ENCODE data around the gene NKPD1. TPM values are rescaled to one million over a fixed set of nuclear protein-coding genes. Genes with fewer than 3 reads are reported as not detected.

The NKPD1 gene
- total and polyA plus RNA-seq, 10 of the 15 experiments (the other 5 are each of a cell fraction or from before 2014, with no cell fraction given) = 0.05 to 0.18 (median 0.06) TPM; not detected in 7

GRCh38 chr19:45179072-45179891 lies 18.5 kb upstream of the NKPD1 start:
- Histone ChIP-seq H3K27ac (ENCODE audit: control insufficient read depth, insufficient read depth) (peak overlapping the region; percentile 79), H3K27me3 (replicated peaks in 1 of 2; ENCODE audit: control insufficient read depth in 2 of 2, insufficient read depth in 2 of 2, low read length in 1 of 2) (no peaks in the 10 kb centered on the region), H3K4me2 (ENCODE audit: control insufficient read depth, insufficient read depth) (peak overlapping the region; percentile 88), H2AFZ (ENCODE audit: control insufficient read depth, low read depth, low read length) (peak overlapping the region; percentile 78), H3K4me1 (ENCODE audit: control insufficient read depth, insufficient read depth, low read length) (peaks cover 19% of the 10 kb centered on the region), H3K9me3 (replicated peaks; ENCODE audit: control insufficient read depth, insufficient read depth, low read length) (no peaks in the 10 kb centered on the region), H3K36me3 (ENCODE audit: control insufficient read depth in 2 of 2, insufficient read depth in 2 of 2, low read length in 1 of 2) (peaks cover 0 to 6% of the 10 kb centered on the region in 2 experiments; a peak in 2 of 4 replicates), H3K4me3 (peak overlapping the region; percentile 86), H3K79me2 (ENCODE audit: control insufficient read depth, insufficient read depth, low read length) (peaks cover 39% of the 10 kb centered on the region), H3K9ac (ENCODE audit: control insufficient read depth, insufficient read depth, low read length) (peak overlapping the region; percentile 81), H4K20me1 (ENCODE audit: control insufficient read depth, insufficient read depth) (no peaks in the 10 kb centered on the region)
- TSS peak; percentile 80 for BruUV-seq (replicated peaks)
- intact Hi-C loops (cut with micrococcal nuclease; ENCODE audit: unreplicated experiment) = loop anchor here (5.0 kb wide), 2 partner anchors 87 to 102 kb away; partner anchors contain the start of genes GEMIN7, PPP1R37 and ZNF296
- 5% methylated on average over 86 of the region's 97 CpGs for WGBS (ENCODE audit: insufficient coverage, insufficient replicate concordance, low lambda C conversion rate, missing lambda C conversion rate)
- in situ Hi-C loops (cut with MboI) = no loop called here
- RAD21 ChIA-PET (ENCODE audit: unreplicated experiment) = interaction anchor here (0.7 to 2.5 kb wide), 12 partner anchors 8 to 703 kb away, joined by 3 to 21 read pairs (median 4); partner anchors contain the start of genes PPP1R37 and RELB
- CTCF ChIA-PET = interaction anchor here (0.5 to 2.9 kb wide), 17 partner anchors 8 to 395 kb away, joined by 3 to 19 read pairs (median 5); partner anchors contain the start of genes CLASRP and PPP1R37
- no peak for DNase-seq (ENCODE audit: low read depth, low spot score)
- no peak for FAIRE-seq
- SMC1A ChIA-PET (ENCODE audit: uncharacterized antibody, unreplicated experiment) = interaction anchor here (0.5 to 2.9 kb wide), 9 partner anchors 8 to 299 kb away, joined by 3 to 17 read pairs (median 4); no protein-coding TSS in a partner anchor
- peak; percentile 24 for ATAC-seq
- POLR2A ChIA-PET = interaction anchor here (0.5 to 3.8 kb wide), 15 partner anchors 8 to 225 kb away, joined by 3 to 33 read pairs (median 6); partner anchors contain the start of genes CLASRP, CLPTM1, PPP1R37 and RELB
- TF ChIP-seq, protein P1, sequence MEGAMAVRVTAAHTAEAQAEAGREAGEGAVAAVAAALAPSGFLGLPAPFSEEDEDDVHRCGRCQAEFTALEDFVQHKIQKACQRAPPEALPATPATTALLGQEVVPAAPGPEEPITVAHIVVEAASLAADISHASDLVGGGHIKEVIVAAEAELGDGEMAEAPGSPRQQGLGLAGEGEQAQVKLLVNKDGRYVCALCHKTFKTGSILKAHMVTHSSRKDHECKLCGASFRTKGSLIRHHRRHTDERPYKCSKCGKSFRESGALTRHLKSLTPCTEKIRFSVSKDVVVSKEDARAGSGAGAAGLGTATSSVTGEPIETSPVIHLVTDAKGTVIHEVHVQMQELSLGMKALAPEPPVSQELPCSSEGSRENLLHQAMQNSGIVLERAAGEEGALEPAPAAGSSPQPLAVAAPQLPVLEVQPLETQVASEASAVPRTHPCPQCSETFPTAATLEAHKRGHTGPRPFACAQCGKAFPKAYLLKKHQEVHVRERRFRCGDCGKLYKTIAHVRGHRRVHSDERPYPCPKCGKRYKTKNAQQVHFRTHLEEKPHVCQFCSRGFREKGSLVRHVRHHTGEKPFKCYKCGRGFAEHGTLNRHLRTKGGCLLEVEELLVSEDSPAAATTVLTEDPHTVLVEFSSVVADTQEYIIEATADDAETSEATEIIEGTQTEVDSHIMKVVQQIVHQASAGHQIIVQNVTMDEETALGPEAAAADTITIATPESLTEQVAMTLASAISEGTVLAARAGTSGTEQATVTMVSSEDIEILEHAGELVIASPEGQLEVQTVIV (IDR thresholded peaks at IDR 0.05; ENCODE audit: borderline replicate concordance, partially characterized antibody) = no peak
- TF ChIP-seq SRF (IDR thresholded peaks at IDR 0.05; ENCODE audit: low read depth in 2 of 2, low read length in 2 of 2) (no peak), YBX1 (IDR thresholded peaks at IDR 0.05) (no peak), STAT1 (conservative IDR thresholded peaks at IDR 0.05) (no peak), POU2F2 (IDR thresholded peaks at IDR 0.05; ENCODE audit: borderline replicate concordance, low read depth, low read length) (no peak), HCFC1 (IDR thresholded peaks at IDR 0.05; ENCODE audit: low read length) (no peak), MEF2B (IDR thresholded peaks at IDR 0.05; ENCODE audit: partially characterized antibody, poor library complexity, severe bottlenecking) (no peak), CEBPB (IDR thresholded peaks at IDR 0.05; ENCODE audit: borderline replicate concordance in 1 of 2, low read depth in 2 of 2, low read length in 2 of 2) (no peak), TBL1XR1 (IDR thresholded peaks at IDR 0.05; ENCODE audit: low read depth, low read length) (no peak), HDGF (IDR thresholded peaks at IDR 0.05) (no peak), CREM (IDR thresholded peaks at IDR 0.05; ENCODE audit: low read depth) (no peak), KLF5 (IDR thresholded peaks at IDR 0.05; ENCODE audit: partially characterized antibody) (no peak), KAT2A (conservative IDR thresholded peaks at IDR 0.05; ENCODE audit: control insufficient read depth, low read depth, low read length) (no peak), SP1 (IDR thresholded peaks at IDR 0.05; ENCODE audit: low read depth, low read length) (peak; percentile 45)
- TF ChIP-seq, protein P2, sequence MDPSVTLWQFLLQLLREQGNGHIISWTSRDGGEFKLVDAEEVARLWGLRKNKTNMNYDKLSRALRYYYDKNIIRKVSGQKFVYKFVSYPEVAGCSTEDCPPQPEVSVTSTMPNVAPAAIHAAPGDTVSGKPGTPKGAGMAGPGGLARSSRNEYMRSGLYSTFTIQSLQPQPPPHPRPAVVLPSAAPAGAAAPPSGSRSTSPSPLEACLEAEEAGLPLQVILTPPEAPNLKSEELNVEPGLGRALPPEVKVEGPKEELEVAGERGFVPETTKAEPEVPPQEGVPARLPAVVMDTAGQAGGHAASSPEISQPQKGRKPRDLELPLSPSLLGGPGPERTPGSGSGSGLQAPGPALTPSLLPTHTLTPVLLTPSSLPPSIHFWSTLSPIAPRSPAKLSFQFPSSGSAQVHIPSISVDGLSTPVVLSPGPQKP (IDR thresholded peaks at IDR 0.05; ENCODE audit: low read depth, low read length) = no peak
- TF ChIP-seq, protein P3, sequence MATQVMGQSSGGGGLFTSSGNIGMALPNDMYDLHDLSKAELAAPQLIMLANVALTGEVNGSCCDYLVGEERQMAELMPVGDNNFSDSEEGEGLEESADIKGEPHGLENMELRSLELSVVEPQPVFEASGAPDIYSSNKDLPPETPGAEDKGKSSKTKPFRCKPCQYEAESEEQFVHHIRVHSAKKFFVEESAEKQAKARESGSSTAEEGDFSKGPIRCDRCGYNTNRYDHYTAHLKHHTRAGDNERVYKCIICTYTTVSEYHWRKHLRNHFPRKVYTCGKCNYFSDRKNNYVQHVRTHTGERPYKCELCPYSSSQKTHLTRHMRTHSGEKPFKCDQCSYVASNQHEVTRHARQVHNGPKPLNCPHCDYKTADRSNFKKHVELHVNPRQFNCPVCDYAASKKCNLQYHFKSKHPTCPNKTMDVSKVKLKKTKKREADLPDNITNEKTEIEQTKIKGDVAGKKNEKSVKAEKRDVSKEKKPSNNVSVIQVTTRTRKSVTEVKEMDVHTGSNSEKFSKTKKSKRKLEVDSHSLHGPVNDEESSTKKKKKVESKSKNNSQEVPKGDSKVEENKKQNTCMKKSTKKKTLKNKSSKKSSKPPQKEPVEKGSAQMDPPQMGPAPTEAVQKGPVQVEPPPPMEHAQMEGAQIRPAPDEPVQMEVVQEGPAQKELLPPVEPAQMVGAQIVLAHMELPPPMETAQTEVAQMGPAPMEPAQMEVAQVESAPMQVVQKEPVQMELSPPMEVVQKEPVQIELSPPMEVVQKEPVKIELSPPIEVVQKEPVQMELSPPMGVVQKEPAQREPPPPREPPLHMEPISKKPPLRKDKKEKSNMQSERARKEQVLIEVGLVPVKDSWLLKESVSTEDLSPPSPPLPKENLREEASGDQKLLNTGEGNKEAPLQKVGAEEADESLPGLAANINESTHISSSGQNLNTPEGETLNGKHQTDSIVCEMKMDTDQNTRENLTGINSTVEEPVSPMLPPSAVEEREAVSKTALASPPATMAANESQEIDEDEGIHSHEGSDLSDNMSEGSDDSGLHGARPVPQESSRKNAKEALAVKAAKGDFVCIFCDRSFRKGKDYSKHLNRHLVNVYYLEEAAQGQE (IDR thresholded peaks at IDR 0.05; ENCODE audit: low read depth, low read length) = no peak
